ENCODE results near the gene KLC1.
A peak's percentile ranks its signal among the peaks of the same experiment; 100 is the strongest.

KLC1 gene

DNA sequence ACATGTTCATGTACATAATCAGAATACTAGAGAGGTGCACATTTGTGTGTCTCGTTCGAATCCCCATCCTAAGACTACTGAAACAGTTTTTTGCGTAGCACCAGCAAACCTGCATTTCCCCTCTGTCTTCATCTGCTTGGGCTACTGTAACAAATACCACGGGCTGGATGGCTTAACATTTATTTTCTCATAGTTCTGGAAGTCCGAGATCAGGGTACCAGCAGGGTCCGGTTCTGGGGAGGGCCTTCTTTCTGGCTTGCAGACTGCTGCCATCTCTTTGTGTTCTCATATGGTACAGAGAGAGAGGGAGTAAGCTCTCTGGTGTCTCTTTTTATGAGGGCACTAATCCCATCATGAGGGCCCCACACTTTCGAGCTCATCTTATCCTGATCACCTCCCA, 30.6 kb downstream of the KLC1 start:
- DNase-seq (ENCODE audit: low read depth) = no peak

DNA sequence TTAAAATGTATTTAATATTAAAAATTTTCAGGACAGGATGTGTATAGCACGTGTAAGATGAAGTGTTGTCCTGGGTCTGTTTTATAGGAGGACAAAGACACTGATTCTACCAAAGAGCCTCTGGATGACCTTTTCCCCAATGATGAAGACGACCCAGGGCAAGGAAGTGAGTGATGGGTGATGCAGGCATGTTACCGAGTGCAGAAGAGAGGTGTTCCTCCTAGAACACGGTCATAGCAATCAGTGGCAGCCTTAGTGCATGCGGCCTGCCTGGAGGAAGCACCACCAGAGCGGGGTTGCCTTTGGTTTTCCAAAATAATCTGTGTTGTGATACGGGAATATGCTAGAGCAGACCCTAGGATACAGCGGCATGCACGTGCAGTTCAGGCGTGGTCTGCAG, 33.0 kb downstream of the KLC1 start:
- DNase-seq (ENCODE audit: low read depth) = no peak

DNA sequence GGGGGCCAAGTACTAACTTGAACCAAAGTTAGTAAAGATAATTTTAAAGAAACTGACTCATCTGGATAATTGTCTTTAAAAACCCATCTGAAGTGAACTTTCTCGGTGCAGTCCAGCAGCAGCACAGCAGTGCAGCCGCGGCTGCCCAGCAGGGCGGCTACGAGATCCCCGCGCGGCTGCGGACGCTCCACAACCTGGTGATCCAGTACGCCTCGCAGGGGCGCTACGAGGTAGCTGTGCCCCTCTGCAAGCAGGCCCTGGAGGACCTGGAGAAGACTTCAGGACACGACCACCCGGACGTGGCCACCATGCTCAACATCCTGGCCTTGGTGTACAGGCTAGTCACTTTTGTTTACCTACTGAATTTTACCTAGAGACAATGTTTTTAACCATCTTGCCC, 33.6 kb downstream of the KLC1 start:
- no peak for DNase-seq (ENCODE audit: low read depth)

DNA sequence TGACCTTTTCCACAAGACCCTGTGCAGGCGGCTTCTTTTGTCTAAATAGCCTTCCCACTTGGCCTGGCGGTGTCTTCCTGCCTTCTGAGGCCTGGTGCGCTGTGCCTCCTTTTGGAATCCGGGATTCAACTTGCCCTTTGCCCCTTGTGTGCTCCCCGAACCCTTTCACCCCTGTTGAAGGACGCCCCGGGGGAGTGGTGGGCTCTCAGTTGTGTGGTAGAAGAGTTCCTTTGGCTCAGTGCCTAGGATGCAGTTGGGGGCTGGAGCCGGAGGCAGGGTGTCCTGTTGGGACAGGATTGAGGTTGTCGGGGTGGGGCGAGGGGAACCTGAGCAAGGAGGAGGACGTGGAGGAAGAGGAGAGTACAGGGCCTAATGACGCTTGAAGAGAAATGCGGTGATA, 34.5 kb downstream of the KLC1 start:
- DNase-seq (ENCODE audit: low read depth) = no peak

DNA sequence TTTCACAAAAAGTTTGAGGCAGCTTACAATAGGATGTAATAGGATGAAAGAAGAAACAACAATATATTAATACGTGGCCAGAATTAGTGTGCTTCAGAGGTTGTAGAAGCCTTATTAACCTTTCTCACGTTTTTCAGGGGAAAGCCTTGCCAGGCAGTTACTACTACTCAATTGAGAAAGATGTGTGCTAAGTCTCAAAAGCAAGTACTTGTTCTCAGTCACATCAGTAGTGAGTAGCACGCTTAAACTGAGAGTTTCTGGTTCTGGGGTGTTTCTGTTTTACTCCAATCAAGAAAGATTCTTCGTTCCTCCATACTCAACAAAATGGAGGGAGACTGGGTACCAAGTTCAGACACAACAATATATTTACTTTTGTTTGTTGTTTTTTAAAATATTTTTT, 38.7 kb downstream of the KLC1 start:
- no peak for DNase-seq (ENCODE audit: low read depth)

DNA sequence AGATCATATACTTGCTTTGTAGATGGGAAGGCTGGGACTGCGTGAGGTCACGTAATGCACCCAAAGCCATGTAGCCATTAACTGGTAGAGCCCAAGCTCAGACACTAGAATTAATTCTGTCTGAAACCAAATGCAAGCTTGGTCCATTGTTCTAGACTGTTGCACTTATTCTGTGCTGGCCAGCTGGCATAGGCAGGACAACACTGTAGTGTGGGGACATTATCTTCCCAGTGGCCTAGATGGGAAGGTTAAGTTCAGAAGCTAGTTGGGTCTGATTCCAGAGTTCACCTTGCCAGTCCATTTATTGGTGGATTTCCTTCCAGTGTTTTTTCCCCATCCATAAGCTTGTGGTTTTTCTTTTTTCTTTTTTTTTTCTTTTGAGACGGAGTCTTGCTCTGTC, 39.1 kb downstream of the KLC1 start:
- DNase-seq (ENCODE audit: low read depth) = no peak

DNA sequence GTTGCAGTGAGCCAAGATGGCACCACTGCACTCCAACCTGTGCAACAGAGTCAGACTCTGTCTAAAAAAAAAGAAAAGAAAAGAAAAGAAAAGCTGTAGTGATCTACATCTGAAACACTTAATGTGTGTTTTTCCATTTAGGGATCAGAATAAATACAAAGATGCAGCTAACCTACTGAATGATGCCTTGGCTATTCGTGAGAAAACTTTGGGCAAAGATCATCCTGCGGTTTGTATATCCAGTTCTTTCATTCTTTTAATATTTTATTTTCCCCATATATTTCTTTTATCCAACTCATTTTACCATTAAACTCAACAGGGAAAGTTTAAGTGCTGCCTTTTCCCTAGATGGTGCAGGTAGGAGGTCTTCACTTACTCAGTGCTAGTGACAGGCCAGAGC, 40.4 kb downstream of the KLC1 start:
- DNase-seq (ENCODE audit: low read depth) = no peak

DNA sequence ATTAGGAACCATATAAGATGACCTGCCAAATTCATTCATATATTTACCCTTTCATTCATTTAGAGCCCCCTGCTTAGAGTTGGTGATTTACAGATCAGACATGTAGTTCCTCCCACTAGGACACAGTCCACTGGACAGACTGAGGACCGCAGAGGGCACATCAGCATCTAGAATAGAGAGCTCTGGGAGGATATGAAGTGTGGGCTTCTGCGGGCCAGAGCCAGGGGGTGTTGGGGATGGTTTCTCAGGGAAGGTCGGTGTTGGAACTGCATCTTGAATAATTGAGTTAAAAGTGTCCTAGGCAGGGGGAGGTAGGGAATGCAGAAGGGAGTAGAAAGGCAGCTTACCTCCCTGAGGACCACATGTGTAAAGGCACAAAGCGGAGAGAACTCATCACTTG, 42.9 kb downstream of the KLC1 start:
- no peak for DNase-seq (ENCODE audit: low read depth)

DNA sequence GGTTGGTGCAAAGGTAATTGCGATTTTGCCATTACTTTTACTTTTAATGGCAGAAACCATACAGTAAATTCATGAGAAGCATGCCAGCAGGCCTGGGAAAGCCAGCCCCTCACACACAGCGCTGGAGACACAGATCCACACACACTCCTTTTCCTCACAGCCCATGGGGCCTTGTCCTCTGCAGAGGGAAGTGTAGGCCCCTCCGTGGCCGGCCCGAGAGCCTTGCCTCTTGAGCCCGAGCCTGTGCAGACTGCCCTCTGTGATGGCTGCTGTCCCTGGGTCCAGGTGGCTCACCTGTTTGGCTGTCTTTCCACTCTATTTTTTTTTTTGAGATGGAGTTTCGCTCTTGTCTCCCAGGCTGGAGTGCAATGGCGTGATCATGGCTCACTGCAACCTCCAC, 46.9 kb downstream of the KLC1 start:
- no peak for DNase-seq (ENCODE audit: low read depth)

DNA sequence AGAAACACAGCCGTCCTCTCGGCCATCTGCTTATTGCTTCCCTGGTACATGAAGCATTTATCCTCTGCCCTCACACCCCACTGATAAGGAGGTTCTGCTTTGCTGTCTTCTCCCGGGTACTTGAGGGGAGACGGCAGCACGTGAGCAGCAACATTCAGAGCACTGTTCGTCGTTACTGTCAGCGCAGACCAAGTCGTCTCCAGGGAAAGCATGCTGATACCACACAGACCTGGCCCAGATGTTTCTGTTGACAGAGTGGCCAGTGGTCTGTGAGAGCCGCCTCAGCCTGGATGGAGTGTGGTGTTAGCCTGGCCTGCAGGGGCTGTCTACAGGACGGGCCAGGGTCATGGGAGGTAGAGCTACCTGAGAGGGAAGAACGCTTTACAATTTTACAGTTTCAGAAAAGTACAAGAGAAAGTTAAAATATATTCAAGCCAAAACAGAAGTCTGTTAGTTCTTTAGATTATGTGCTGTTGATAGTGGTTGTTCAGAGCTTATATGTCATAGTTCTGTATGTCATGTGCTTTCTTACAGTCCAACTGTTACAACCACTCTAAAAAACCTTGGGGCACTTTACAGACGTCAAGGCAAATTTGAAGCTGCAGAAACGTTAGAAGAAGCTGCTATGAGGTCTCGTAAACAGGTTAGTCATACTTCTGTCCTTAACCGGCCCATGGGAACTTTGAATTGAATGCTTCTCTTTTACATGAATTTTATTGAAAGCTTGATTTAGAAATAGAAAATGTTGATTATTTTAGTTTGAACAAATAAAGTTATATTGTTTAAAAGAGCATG, 48.1 kb downstream of the KLC1 start:
- no peak for DNase-seq (ENCODE audit: low read depth)

DNA sequence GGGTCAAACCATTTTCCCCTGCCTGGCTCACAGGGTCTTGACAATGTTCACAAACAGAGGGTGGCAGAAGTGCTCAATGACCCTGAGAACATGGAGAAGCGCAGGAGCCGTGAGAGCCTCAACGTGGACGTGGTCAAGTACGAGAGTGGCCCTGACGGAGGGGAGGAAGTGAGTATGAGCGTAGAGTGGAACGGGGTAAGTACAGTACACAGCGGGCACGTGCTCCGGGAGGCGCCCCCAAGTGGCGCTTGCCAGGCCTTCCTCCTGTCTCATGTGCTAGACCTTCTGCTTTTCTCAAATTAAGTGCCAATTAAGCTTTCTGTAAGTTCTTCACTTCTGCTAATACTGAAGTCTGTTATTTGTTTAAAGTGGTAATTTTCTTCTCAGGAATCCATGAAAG, 50.3 kb downstream of the KLC1 start:
- peak; percentile 20 for DNase-seq (ENCODE audit: low read depth)

DNA sequence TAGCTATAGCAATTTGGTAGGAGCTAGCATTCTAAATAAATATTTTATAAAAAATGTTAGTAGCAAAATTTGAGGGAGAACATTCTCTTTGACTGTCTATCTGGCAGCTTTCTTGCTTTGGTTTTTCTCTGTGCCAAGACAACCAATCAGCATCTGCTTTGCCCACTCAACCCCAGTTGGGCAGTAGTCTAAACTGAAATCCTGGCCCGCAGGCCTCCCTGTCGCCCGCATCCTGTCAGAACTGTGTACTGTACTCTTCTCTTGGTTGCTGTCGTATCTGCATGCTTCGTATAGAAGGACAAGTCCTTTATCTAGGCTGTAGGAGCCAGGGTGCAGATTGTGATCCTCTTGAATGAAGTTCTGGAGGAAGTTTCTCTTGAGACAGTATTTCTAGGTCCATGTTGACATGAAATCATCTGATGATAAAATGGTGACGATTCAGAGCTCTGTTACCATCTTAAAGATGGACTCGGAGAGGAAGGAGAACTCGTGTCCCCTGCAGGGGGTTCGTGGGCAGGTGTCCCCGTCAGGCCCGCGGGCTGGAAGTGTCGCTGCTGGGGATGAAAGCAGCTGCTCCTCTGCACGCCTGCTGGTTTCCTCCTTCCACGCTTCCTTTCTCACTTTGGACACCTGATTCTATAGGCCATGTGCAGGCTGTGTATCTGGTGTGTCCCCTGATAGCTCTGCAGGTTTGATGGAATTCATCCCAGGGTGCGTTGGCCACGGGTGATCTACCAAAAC, 51.6 kb downstream of the KLC1 start:
- no peak for DNase-seq (ENCODE audit: low read depth)

DNA sequence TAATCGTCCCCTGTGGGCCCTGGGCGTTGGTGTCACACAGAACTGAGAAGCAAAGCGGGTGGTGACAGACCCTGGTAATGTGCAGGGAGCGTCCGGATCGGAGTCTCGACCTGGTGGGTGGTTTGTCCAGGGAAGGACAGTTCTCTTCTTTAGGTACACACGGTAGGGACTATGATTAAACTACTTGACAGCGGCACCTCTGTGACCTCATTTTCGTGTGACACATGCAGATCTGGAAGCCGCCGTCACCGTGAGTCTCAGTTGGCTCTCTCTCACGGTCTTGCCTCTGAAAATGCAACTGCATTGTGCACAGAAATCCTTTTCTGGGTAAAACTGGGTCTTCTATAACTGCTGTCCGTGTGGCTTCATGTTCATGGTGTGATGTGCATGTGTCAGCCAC, 54.1 kb downstream of the KLC1 start:
- DNase-seq (ENCODE audit: low read depth) = no peak

DNA sequence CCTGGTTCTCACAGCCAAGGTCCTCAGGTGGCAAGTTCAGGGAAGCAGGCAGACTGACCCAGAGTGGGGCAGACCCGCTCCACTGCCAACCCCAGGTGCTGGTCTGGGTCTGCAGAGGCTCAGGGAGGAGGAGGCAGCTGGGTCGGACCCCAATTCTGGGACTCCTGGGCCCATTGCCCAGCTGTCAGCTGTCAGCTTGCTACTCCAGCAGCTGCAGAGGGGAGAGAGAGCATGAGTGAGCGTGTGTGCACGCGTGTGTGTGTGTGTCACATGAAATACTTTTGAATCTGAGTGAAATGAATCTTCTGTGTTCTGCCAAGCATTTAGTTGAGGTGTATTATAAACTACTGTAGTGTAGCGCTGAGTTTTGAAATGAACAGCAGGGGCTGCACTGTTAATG, 55.5 kb downstream of the KLC1 start:
- no peak for DNase-seq (ENCODE audit: low read depth)

DNA sequence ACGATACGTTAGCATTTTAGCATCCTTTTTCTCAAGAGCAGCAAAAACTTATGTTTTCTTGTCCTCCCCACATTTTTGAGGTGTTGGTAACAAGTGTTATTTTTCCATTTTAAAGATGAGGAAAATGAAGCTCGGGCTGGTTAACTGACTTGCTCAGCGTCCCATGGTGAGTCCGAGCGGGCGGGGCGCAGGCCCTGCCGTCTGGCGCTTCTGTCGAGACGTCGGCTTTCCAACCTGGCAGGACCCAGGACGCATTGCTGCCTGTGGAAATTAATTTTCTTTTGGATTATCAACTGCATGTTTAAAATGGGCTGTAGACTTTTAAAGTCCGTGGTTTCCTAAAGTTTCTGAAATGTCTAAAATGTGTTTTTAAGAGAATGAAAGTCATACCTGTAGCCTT, 55.9 kb downstream of the KLC1 start:
- no peak for DNase-seq (ENCODE audit: low read depth)

DNA sequence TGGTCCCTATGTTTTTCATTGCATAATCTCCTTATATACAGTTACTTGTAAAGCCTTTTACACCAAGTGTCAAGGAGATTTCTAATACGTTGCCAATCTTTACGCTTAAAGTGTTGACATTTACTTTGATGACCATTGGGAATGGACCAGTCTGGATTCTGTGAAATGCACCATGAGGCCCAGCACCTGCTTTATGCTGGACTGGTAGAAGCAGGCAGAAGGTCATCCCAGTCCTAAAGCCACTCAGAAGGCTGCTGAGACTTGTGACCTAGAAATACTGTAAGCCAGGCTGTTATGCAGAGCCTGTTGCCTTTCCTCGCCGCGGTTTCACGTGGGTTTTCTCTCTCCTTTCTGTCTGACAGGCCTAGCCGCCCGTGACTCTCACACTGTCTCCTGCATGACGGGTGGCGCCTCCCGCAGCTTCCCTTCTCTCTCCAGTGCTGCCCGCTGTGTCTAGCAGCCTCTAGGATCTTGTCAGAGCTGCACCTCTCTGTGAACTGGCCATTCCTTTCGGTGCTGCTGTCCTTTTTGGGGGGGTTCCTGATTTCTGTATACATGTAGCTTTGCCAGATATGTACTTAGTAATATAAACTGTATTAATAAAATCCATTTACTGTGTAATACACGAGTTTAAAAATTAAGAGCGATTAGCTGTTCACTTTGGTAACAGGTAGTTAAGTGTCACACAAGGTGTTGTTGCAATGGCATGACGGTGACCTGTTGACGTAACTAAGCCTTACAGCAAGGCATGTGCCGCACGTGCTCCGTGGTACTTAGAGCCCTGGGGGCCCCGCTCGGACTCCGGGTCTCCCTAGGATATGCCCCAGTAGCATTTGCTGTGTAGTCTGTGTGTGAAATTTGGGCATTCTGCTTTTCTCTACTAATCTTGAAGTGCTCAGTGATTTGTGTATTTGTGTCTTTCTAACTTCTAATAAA, 56.5 kb downstream of the KLC1 start:
- no peak for DNase-seq (ENCODE audit: low read depth)

DNA sequence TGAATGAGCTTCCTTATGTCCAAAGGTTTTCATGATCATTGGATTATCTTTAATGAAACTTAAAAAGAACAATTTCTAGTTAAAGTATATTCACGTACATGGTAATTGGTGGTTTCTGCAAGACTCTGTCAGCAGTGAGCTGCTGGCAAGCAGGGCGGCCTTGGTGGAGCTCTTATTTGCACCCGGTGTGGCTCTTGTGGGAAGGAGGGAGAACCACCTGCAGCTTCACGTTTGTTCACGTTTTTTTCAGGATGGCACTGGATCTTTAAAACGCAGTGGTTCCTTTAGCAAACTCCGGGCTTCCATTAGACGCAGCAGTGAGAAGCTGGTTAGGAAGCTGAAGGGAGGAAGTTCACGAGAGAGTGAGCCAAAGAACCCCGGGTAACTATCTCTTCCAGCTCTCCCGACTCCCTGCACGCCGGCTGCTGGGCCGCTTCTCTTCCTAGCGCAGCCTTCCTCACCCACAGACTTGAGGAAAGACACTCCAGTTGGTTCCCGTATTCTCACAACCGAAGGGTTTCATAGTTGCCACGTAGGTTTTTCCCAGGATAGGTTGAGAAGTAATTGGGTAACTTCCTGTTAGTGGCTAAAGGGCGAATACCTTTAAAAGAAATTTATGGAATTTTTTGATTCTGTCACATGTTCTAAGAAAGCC, 57.9 kb downstream of the KLC1 start:
- DNase-seq (ENCODE audit: low read depth) = no peak

DNA sequence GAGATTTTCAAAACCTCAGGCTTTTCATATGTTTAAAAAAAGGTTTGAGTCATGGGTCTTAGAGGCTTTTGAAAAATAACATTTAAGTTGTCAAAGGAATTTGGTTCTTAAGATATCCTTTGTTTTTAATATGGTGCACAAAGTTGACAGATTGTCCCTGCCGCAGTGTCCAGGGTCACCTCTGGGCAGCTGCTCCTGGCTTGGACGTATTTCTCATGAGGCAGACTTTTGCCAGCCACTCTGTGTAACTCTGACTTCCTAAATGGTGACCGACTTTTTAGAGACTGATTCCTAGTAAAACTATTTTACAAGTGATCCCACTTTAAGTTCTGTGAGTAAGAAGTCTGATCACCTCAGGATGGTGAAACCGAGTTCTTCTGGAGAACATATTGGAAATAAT, 58.7 kb downstream of the KLC1 start:
- DNase-seq (ENCODE audit: low read depth) = no peak

DNA sequence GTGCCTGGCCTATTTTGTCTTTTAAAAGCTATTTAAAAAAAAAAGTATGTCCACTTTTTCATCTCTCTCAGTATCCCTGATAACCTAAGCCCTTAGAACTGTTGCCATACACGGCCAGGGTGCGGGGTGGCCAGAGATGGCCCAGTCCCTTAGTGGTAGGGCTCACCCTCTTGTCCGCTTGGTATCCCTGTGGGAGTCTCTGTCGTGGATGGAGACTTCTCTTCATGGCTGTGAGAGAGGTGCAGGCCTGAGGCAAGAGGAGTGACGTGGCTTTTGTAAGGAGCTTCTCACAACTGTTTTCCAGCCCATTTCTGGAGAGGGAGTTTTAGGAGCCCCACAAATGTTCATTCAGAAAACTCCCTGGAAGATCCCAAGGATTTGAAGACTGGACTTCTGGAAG, 59.4 kb downstream of the KLC1 start:
- no peak for DNase-seq (ENCODE audit: low read depth)

DNA sequence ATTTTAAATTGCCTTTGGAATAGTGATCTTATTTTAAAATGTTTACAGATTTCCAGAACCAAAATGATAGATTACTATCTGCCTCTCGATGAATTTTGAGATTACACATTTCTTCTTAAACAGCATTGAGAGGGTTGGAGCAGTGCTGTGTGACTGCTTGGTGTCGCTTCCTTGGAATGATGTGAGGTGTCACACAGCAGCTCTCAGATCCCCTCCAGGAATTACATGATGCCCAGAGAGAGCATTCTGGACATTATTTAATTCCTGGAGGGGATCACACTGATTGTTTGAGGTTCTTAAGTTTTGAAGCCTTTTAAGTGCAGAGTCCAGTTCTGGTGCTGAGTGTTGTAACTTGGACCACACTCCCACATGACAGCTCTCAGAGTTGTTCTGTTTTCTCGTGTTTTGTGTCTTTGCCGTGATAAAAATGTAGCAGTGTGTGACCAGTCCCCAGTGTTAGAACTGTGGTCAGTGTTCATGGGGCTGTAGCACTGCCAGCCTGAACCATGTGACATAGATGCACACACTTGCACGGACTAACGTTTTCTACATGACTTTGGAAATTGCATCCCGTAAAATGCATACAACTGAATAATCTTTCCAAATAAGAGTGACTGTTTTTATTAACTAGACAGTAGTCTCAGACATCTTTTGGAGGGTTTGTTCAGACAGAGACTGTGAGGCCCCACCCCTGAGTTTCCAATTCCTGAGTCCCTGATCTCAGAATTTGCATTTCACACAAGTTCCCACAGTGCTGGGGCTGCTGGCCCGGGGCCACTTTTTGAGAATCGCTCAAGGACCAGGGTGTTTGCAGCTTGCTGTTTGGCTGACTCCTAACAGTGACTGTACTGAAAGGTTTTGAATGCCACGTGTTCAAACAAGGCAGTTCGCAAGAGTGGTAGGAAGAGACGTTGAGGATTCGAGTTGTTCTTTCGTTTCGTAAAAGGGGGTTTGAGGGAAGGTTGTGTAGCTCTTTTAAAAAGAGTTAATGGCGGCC, 60.2 kb downstream of the KLC1 start:
- DNase-seq (ENCODE audit: low read depth) = no peak

DNA sequence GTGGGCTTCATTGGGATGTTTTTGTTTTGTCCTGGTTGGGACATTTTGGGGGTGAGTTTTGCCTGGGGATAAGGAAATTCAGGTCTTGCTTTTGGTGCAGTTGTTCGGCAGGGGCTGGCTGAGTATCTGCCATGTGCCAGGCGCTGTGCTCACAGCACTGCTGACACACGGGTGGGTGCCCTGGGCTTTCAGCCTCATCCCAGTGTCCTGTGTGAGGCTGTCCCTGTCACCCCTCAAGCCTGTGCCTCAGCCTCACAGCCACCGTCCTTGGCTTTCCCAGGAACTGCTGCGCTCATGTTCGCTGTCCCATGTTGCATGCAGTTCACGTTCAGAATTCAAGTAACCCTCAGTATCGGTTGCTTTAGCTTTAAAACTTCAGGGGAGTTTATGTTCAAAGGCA, 61.3 kb downstream of the KLC1 start:
- DNase-seq (ENCODE audit: low read depth) = no peak

Data from activated T-helper 9 cell treated with anti-CD3 and anti-CD28 coated beads, Interleukin-2, amount 50 U/mL, for 16 hours (primary cell).